ENCODE results near the gene DYNC1H1.

DNA sequence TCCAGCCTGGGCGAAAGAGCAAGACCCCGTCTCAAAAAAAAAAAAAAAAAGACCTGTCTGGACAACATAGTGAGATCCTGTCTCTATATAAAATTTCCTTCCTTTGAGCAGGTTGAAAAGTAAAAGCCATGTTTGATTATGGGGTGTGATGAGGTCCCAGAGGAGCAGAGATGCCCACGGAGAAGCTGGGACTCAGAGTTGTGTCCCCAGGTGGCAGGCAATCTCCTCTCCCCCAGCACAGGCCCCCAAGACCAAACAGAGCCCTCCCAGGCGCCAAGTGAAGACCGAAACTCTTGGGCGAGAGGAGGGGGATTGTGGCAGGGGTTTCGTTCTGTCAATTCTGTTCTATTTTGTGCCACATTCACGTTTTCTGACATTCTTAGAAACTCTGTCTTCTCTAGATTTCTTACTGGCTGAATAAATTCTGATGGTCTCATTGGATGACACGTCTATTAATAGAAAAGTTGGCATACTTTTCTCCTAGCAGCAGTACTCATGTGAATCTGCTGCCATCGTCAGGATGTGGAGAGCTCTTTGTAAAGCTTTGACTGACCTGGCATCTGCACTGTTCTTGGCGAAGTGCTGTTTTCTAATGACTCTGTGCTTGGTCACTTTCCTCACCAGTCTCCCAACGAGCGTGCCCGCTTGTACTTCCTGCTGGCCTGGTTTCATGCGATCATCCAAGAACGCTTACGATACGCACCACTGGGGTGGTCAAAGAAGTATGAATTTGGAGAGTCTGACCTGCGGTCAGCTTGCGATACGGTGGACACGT, 79.1 kb downstream of the DYNC1H1 start:
- TF ChIP-seq EZH2 (IDR thresholded peaks at IDR 0.05; ENCODE audit: low read length, missing control alignments), result no peak
- TF ChIP-seq, protein P1, sequence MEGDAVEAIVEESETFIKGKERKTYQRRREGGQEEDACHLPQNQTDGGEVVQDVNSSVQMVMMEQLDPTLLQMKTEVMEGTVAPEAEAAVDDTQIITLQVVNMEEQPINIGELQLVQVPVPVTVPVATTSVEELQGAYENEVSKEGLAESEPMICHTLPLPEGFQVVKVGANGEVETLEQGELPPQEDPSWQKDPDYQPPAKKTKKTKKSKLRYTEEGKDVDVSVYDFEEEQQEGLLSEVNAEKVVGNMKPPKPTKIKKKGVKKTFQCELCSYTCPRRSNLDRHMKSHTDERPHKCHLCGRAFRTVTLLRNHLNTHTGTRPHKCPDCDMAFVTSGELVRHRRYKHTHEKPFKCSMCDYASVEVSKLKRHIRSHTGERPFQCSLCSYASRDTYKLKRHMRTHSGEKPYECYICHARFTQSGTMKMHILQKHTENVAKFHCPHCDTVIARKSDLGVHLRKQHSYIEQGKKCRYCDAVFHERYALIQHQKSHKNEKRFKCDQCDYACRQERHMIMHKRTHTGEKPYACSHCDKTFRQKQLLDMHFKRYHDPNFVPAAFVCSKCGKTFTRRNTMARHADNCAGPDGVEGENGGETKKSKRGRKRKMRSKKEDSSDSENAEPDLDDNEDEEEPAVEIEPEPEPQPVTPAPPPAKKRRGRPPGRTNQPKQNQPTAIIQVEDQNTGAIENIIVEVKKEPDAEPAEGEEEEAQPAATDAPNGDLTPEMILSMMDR (conservative IDR thresholded peaks at IDR 0.05 in 1 of 2, IDR thresholded peaks at IDR 0.05 in 1 of 2; ENCODE audit: low read depth in 1 of 2, low read length in 2 of 2), result no peak

Data from fibroblast of lung (primary cell).